Measurements from ENCODE around the gene RNF220.

DNA sequence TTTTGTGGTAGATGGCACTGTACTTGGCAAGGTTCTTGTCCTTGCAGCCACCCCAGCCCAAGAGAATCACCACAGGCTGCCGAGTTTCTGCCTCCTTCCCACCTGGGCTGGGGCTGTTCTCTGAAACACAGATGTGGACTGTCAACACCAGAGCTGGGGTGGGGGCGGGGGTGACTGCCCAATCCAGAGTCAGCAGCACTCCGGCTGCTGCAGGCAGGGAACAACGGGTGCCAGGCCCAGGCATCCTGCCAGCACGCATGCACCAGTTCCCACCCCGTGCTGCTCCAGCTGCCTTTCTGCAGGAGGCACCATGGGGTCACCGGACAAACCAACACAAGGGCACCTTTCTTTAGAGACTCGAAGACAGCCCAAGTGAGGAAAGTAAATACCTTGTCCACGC, 255.1 kb downstream of the RNF220 start:
- TF ChIP-seq, protein P1, sequence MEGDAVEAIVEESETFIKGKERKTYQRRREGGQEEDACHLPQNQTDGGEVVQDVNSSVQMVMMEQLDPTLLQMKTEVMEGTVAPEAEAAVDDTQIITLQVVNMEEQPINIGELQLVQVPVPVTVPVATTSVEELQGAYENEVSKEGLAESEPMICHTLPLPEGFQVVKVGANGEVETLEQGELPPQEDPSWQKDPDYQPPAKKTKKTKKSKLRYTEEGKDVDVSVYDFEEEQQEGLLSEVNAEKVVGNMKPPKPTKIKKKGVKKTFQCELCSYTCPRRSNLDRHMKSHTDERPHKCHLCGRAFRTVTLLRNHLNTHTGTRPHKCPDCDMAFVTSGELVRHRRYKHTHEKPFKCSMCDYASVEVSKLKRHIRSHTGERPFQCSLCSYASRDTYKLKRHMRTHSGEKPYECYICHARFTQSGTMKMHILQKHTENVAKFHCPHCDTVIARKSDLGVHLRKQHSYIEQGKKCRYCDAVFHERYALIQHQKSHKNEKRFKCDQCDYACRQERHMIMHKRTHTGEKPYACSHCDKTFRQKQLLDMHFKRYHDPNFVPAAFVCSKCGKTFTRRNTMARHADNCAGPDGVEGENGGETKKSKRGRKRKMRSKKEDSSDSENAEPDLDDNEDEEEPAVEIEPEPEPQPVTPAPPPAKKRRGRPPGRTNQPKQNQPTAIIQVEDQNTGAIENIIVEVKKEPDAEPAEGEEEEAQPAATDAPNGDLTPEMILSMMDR (IDR thresholded peaks at IDR 0.05; ENCODE audit: low read depth, low read length, poor library complexity, severe bottlenecking) = no peak
- TF ChIP-seq EZH2phosphoT487 (IDR thresholded peaks at IDR 0.05; ENCODE audit: borderline replicate concordance, low read length) = no peak
